Common myeloid progenitor, CD34-positive (primary cell): ENCODE results near the gene MTG2.

ENCODE experiments used
- CTCF ChIA-PET: fragments of 350-600 bp; sonication (Branson Sonifier 250); formaldehyde crosslinking; loops from one replicate; lab custom pipeline; 2021; ENCODE audit warnings: antibody characterized with exemption; lab: Charles Lee
- POLR2A ChIA-PET: fragments of 350-600 bp; sonication (Branson Sonifier 250); formaldehyde crosslinking; loops from one replicate; lab custom pipeline; 2021; ENCODE audit warnings: antibody characterized with exemption; lab: Charles Lee
- DNase-seq, 3 donors: peaks; one replicate each; pipeline versions ENCODE4 v3.0.0 to v3.0.0-alpha.2; 2013
- H3K27ac ChIP-seq, 2 experiments: 1 replicate in 1 of 2; 2 replicates in 1 of 2; pipeline ENCODE4 v1.7.0; 2013; ENCODE audit warnings: inconsistent platforms in 2 of 2, low read length in 2 of 2, mild to moderate bottlenecking in 2 of 2, low read depth in 1 of 2, moderate library complexity in 1 of 2; ENCODE audit not compliant: severe bottlenecking in 2 of 2, insufficient read depth in 1 of 2, poor library complexity in 1 of 2
- H3K27me3 ChIP-seq, 5 experiments: replicated peaks in 2 of 5; 1 replicate in 3 of 5; 2 replicates in 2 of 5; pipeline versions ENCODE4 v1.6.1 to v1.7.0; 2013; ENCODE audit warnings: low read length in 4 of 5, mild to moderate bottlenecking in 2 of 5, moderate library complexity in 2 of 5, inconsistent platforms in 1 of 5; ENCODE audit not compliant: insufficient read depth in 5 of 5, control insufficient read depth in 4 of 5
- H3K36me3 ChIP-seq, 4 experiments: 1 replicate in 2 of 4; 2 replicates in 2 of 4; pipeline versions ENCODE4 v1.6.1 to v1.7.0; 2013; ENCODE audit warnings: low read length in 3 of 4, control low read depth in 1 of 4, mild to moderate bottlenecking in 1 of 4; ENCODE audit not compliant: control insufficient read depth in 4 of 4, insufficient read depth in 4 of 4
- H3K4me1 ChIP-seq, 4 experiments: 1 replicate in 3 of 4; 2 replicates in 1 of 4; pipeline versions ENCODE4 v1.6.1 to v1.7.1; 2013; ENCODE audit warnings: low read length in 3 of 4, mild to moderate bottlenecking in 3 of 4, control low read depth in 1 of 4, inconsistent platforms in 1 of 4, moderate library complexity in 1 of 4; ENCODE audit not compliant: control insufficient read depth in 4 of 4, insufficient read depth in 4 of 4; ENCODE audit errors: control extremely low read depth in 1 of 4
- H3K4me3 ChIP-seq, 7 experiments: 1 replicate in 4 of 7; 2 replicates in 3 of 7; pipeline versions ENCODE4 v1.5.1 to v1.7.0; 2013; ENCODE audit warnings: mild to moderate bottlenecking in 7 of 7, low read length in 6 of 7, moderate library complexity in 6 of 7, inconsistent platforms in 2 of 7, low read depth in 2 of 7, control low read depth in 1 of 7; ENCODE audit not compliant: insufficient read depth in 4 of 7, control insufficient read depth in 1 of 7; ENCODE audit errors: extremely low read depth in 1 of 7
- H3K9me3 ChIP-seq, 5 experiments: 1 replicate in 4 of 5; 2 replicates in 1 of 5; pipeline versions ENCODE4 v1.6.1 to v1.7.1; 2013; ENCODE audit warnings: low read length in 4 of 5, mild to moderate bottlenecking in 2 of 5, inconsistent platforms in 1 of 5, low read depth in 1 of 5, moderate library complexity in 1 of 5; ENCODE audit not compliant: control insufficient read depth in 4 of 5, insufficient read depth in 2 of 5; ENCODE audit errors: control extremely low read depth in 1 of 5
- WGBS: methylation state at CpG from one replicate; pipeline ENCODE4 v1.1.5; 2013; ENCODE audit not compliant: insufficient coverage; 5-methylcytosine and 5-hydroxymethylcytosine counted together

MTG2 gene

DNA sequence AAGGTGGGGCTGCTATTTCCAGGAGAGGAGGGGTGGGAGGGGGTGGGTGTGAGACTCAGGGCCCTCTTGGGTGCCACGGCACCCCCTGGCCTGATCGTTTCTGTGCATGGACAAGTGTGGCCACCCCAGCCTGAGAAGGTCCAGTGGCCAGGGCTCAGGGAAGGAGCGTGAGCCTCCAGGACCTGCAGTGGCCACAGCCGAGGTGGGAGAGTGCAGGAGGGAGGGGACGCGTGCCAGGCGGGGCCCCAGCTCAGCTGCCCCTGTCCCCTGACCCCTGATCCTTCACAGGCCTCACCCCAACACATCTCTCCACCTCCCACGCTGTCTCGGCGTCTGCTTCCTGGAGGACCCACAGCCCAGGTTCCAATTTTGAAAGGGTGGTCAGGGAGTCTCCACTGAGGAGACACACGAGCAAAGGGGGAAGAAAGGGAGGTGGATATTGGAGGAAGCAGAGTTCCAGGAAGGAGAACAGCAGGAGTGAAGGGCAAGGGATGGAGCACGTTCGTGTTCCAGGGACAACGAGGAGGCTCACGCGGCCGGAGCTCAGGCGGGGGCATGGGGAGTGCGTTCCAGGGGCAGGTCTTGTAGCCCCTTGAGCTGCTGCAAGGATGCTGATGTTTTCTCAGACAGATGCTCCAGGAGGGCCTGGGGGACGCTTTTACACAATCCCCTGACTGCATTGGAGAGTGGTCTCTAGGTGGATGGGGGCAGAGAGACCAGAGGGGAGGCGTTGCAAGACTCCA lies 41.5 kb downstream of the MTG2 start:
- Histone ChIP-seq H3K27ac (no peak overlapping the region), H3K4me3 (no peak overlapping the region), H3K27me3 (peaks cover 0 to 83% (median 12%) of the 10 kb centered on the region in 5 experiments), H3K9me3 (no peaks in the 10 kb centered on the region), H3K4me1 (peaks cover 0 to 19% (median 13%) of the 10 kb centered on the region in 4 experiments), H3K36me3 (no peaks in the 10 kb centered on the region)
- WGBS: 78% methylated on average over 10 of the region's 21 CpGs
- ChIA-PET CTCF (interaction anchor here (1.1 kb wide), 1 partner anchor 78 kb away, joined by 3 read pairs; the partner anchor contains the start of gene ADRM1), POLR2A (no interaction called here)
- no peak for DNase-seq

DNA sequence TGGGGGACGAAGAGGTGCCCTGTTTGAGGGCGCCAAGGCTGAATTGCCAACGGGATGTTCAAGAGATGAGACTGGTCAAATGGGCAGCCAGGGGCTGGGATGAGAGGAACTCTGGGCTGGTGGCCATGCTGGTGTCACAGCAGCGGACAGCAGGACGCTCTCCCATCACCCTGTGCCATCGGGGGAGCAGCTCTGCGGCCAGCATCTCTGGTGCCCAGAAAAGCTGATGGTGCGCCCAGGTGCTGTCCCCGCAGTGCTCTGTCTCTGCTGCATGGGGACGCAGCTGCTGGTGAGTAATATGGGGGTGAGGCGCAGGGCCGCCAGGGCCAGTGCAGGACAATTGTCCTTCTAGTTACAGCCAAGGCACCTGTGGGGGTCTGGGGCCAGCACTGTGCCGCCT lies 42.2 kb downstream of the MTG2 start:
- peaks cover 0 to 13% (median 8%) of the 10 kb centered on the region in 4 experiments for H3K4me1 ChIP-seq
- POLR2A ChIA-PET: no interaction called here
- H3K36me3 ChIP-seq: no peaks in the 10 kb centered on the region
- no peak overlapping the region for H3K4me3 ChIP-seq
- WGBS: 94% methylated on average over 12 of the region's 13 CpGs
- no peak overlapping the region for H3K27ac ChIP-seq
- no peak for DNase-seq
- CTCF ChIA-PET: interaction anchor here (0.7 to 1.1 kb wide), 2 partner anchors 13 to 77 kb away, joined by 3 read pairs; partner anchors contain the start of gene ADRM1
- H3K27me3 ChIP-seq: peaks cover 0 to 79% (median 11%) of the 10 kb centered on the region in 5 experiments
- H3K9me3 ChIP-seq: no peaks in the 10 kb centered on the region

DNA sequence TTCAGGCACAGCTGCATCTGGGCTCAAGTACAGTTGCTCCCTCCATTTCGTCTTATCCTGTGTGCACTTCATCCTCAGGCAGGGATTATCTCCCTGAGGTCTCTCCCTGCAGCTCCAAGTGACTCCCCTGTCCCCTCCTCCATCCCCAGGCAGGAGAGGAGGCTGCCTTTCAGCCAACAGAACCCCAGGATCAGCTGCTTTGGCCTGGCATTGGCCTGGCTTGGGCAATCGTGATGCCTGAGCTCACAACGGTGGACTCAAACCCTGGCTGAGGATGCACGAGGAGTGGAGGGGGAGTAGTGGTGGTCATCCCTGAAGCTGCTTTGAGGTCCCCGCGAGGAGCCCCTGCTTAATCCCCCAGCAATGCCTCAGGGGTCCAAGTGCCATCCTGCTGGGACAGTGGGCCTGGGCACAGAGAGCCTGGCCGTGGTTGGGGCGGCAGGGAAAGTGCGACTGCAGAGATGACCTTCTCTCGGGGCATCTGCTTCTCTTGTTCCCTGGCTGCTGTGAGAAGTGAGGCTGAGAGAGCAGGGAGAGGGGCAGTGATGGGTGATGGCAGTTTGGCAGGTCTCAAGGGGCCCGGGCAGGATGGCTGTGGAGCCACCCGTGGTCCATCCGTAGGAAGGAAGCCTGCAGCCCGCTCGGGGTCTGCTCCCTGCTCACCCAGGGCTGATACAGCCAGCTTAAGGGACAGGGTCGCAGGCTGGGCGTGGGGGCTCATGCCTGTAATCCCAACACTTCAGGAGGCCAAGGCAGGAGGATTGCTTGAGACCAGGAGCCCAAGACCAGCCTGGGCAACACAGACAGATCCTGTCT lies 43.2 kb downstream of the MTG2 start:
- H3K4me1 ChIP-seq: peaks cover 0 to 5% (median 3%) of the 10 kb centered on the region in 4 experiments
- H3K4me3 ChIP-seq: no peak overlapping the region
- ChIA-PET POLR2A (no interaction called here), CTCF (no interaction called here)
- H3K36me3 ChIP-seq: no peaks in the 10 kb centered on the region
- H3K9me3 ChIP-seq: no peaks in the 10 kb centered on the region
- DNase-seq: no peak
- WGBS: 91% methylated on average over 16 of the region's 17 CpGs
- peaks cover 0 to 71% (median 11%) of the 10 kb centered on the region in 5 experiments for H3K27me3 ChIP-seq
- H3K27ac ChIP-seq: no peak overlapping the region

DNA sequence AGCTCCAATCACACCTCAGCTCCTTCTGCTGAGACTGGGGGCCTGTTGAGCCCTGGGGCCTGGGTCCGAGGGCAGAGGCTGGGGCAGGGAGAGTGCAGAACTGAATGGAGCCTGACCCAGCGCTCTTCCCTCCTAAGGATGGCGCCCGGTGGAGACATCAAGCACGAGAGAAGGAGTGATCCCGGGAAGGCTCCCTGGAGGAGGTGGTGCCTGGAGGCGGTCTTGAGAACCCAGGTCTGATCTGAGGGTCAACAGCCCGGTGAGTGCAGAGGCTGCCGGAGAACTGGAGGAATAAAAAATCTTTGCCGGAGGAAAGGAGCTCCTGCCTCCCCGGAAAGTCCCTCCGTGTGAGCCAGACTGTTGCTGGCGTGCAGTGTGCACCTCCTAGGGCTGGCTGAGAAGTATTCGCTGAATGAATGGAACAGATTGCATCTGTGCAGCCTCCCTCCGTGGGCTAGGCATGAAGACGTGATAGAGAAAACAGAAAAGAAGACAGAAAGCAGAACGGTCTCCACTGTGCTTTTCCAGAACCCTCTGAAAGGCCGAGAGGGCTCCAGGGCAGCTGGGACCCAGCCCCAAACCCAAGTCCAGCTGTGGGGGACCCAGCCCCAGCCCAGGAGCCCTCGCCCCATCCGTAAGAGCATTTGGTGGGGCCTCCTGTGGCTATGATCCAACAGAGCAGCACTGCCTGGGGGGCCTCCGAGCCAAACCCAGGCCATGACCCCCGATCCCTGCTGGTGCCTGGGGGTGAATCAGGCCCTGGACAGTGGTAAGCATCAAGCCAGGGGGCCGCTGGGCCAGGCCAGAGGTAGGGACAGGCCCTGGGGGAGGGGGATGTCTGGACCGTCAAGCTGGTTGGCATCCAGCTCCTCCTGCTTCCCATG lies 44.1 kb downstream of the MTG2 start:
- H3K4me1 ChIP-seq: no peaks in the 10 kb centered on the region
- ChIA-PET CTCF (no interaction called here), POLR2A (no interaction called here)
- WGBS: 85% methylated on average over 23 of the region's 24 CpGs
- no peaks in the 10 kb centered on the region for H3K36me3 ChIP-seq
- H3K9me3 ChIP-seq: no peaks in the 10 kb centered on the region
- H3K4me3 ChIP-seq: no peak overlapping the region
- H3K27ac ChIP-seq: no peak overlapping the region
- peaks cover 0 to 62% (median 5%) of the 10 kb centered on the region in 5 experiments for H3K27me3 ChIP-seq
- no peak for DNase-seq

DNA sequence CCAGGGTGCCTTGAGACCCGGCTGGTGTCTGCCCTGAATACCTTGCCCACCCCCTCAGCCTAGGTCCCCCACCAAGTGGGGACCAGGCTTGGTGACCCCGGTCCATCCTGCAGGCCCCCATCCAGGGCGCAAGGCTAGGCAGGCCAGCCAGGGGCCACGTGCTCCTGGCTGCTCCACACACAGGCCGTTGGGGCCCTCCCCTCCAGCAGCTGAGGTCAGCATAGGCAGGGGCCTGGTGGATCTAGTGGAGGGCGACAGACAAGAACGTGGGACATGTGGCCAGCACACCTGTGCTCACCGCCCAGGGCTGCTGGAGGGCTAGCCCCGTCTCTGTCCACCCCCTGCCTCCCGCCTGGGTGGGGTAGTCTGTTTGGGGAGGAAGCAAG lies 44.8 kb downstream of the MTG2 start:
- POLR2A ChIA-PET: no interaction called here
- Histone ChIP-seq H3K27ac (no peak overlapping the region), H3K27me3 (peaks cover 0 to 55% (median 5%) of the 10 kb centered on the region in 5 experiments), H3K9me3 (no peaks in the 10 kb centered on the region), H3K4me3 (no peak overlapping the region), H3K4me1 (no peaks in the 10 kb centered on the region), H3K36me3 (no peaks in the 10 kb centered on the region)
- CTCF ChIA-PET: no interaction called here
- 73% methylated on average over 8 of the region's 10 CpGs for WGBS
- no peak for DNase-seq

DNA sequence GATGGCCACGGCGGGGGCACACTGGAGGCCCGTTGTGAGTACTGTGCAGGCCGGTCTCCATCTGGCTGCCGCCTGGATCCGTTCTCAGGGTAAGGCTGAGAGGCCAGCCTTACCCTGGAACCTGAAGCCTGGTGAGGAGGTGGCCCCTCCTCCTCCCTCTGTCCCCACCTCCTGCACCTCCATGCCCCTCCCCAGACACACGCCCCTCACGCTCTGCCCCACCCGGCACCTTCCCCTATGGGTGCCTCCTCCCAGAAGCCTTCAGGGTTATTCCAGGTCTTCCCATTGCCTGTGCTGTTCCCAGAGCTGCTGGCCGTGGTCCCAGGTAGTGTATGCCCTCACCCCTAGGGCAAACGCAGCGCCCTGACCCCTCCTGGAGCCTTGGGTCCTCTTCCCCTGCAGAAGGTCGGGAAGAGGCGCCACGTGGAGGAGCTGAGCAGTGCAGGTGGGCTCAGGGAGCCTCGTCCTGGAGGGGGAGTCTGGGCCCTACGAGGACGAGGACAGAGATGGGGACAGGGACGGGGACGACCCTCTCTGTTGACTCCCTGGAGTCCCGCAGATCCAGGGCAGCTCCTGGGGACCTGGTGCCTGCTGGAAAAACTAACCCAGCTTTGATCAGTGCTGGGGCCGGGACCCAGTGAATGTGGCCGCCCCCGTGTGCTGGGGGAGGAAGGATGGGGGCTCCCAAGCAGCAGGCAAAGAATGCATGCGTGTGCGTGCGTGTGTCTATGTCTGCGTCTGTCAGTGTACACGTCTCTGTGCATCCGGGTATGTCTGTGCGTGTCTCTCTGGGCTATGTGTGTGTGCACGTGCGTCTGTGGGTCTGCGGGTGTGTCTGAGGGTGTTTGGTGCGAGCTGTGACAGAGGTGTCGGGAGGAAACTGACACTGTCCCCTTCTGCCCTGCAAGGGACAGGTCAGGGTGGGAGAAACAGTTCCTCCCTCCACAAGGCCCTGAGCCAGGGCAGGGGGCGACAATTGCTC lies 45.4 kb downstream of the MTG2 start:
- Histone ChIP-seq H3K4me3 (no peak overlapping the region), H3K36me3 (no peaks in the 10 kb centered on the region), H3K27ac (no peak overlapping the region), H3K27me3 (peaks cover 0 to 48% (median 2%) of the 10 kb centered on the region in 5 experiments), H3K4me1 (no peaks in the 10 kb centered on the region), H3K9me3 (no peaks in the 10 kb centered on the region)
- no peak for DNase-seq
- ChIA-PET POLR2A (no interaction called here), CTCF (no interaction called here)
- 59% methylated on average over 32 of the region's 37 CpGs for WGBS
